Pancreas (tissue), 10 donors: ENCODE results near the gene KRT9. TPM values are rescaled to one million over a fixed set of nuclear protein-coding genes. Genes with fewer than 3 reads are reported as not detected.
"Not testable (repeated sequence)": the region's sequence is repeated elsewhere in the genome, so short reads cannot be mapped to it uniquely, and the experiment has no call there.

Experiments
- ATAC-seq, 4 donors: fragments of 200-7000 bp; cut with Tn5 transposase; one replicate each; pipeline versions ENCODE4 v1.8.0 to v1.9.1; 2020; ENCODE audit warnings: mild to moderate bottlenecking in 4 of 4, moderate library complexity in 4 of 4
- DNase-seq, 6 donors: peaks; one replicate each; pipeline ENCODE4 v3.0.0-alpha.2; 2020
- FAIRE-seq: peaks from 2 replicates; lab custom pipeline; 2012; peaks lifted over from hg19 to GRCh38; lab: Jason Lieb, UNC
- H3K27ac ChIP-seq, 4 donors: fragments of 200-600 bp; sonication (generic); 1 replicate in 3 of 4; 2 replicates in 1 of 4; pipeline versions ENCODE4 v1.5.0 to v1.8.0; 2020
- H3K27me3 ChIP-seq, 4 donors: fragments of 200-600 bp; one replicate each; pipeline ENCODE4 v1.8.0; 2021
- H3K36me3 ChIP-seq, 3 donors: fragments of 200-600 bp; sonication (generic) in 1 of 3; one replicate each; pipeline versions ENCODE4 v1.5.0 to v1.8.0; 2020 to 2021
- H3K4me1 ChIP-seq, 3 donors: fragments of 200-600 bp; one replicate each; pipeline ENCODE4 v1.8.0; 2021
- H3K4me3 ChIP-seq, 4 donors: fragments of 200-600 bp; sonication (generic) in 2 of 4; one replicate each; pipeline versions ENCODE4 v1.5.0 to v1.8.0; 2020 to 2021
- H3K9me3 ChIP-seq, 4 donors: fragments of 200-600 bp; one replicate each; pipeline ENCODE4 v1.8.0; 2021
- WGBS, 2 donors: extraction: QIAGEN DNeasy Blood & Tissue Kit; methylation state at CpG; one replicate each; pipeline ENCODE4 v1.1.7; 2013; 5-methylcytosine and 5-hydroxymethylcytosine counted together
- intact Hi-C, 3 donors: fragments of 100-400 bp; cut with DNase I; formaldehyde crosslinking; loops; one replicate each; pipeline versions ENCODE4 v1.11.1 to v1.14.2; 2022
- polyA plus RNA-seq, 2 donors: library from polyadenylated mRNA; stranded (reverse); fragments of 200-250 nt; gene quantifications; one replicate each; pipeline ENCODE4 v1.2.3, GENCODE V29; 2013
- total RNA-seq, 6 donors: library from RNA; stranded (reverse); fragmentation: NEBNext Ultra II Directional in 4 of 6; extraction: Animal tissue kit (Norgen Biotek cat#: 25700) in 4 of 6; gene quantifications; one replicate each; pipeline versions ENCODE4 v1.2.1 to v1.2.4, GENCODE V29; 2021 to 2023
- TF ChIP-seq, protein P1 (sequence below), 4 donors: fragments of 200-600 bp; sonication (generic) in 3 of 4; IDR thresholded peaks; one replicate each; pipeline versions ENCODE4 v1.5.0 to v1.8.0; 2021; ENCODE audit warnings: antibody characterized with exemption in 4 of 4
- donor health status: healthy with polysubstance abuse.
- donor health status: DM: no; HTN: no; CAD: no; lungs with moderate emphysema.
- donor health status: DM: no; HTN: no; CAD: no.
- donor health status: control.
- donor health status: control.
- donor health status: Bipolar disorder and iron deficiency.
- donor health status: DM: yes; HTN: yes; CAD: no.
- donor health status: DM: no; HTN: no; CAD: no.
- donor health status: DM: no; HTN: no; CAD: no.
- donor health status: DM: yes; HTN: yes; CAD: no.

KRT9 gene
- total and polyA plus RNA-seq, 8 donors, result not detected

DNA sequence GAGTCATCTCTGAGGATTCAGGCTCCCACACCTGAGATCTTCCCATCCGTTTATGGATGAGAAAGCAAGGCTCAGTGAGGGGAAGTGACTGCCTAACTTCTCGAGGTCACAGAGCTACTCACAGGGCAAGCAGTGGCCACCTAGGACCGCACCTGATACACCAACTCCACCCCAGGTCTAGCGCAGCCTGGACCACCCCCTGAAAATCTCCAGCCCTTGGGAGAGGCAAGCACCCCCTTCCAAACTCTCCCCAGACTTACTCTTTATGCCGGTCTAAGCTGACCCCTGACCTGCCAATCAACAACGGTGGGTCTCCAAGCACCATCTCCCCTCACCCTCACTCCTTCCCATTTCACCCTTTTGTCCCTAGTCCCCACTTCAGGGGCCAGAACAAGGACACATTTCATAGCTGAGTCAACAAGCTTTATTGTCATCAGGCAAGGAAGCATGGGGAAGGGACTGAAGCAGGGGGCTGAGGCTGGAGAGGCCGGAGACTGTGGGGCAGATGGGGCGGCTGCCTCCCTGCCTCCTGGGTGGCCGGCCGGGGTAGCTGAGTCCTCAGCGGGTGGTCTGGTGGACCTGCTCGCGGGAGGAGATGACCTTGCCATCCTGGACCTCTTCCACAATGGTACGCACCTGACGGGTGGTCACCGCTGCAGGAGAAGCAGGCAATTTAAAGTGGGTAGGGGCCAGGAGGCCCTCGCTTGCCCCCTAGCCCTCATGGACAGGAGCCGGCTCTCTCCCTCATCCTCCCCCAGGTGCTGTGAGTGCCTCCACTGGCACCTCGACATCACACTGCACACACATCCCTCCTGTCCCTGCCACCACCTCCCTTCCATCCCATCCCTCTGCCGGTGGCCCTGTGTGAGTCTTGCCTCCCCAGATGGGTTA, 47.4 kb upstream of the KRT9 start:
- Histone ChIP-seq H3K4me3 (no peak overlapping the region), H3K27me3 (no peaks in the 10 kb centered on the region), H3K36me3 (no peaks in the 10 kb centered on the region), H3K9me3 (no peaks in the 10 kb centered on the region), H3K27ac (no peak overlapping the region), H3K4me1 (no peaks in the 10 kb centered on the region)
- intact Hi-C loops, result no loop called here
- FAIRE-seq (no peak), DNase-seq (no peak), ATAC-seq (peak in 1 of 4 donors; percentile 23)
- WGBS, 2 donors, result 58 to 61% methylated on average over 17 to 19 of the region's 20 CpGs
- TF ChIP-seq, protein P1, sequence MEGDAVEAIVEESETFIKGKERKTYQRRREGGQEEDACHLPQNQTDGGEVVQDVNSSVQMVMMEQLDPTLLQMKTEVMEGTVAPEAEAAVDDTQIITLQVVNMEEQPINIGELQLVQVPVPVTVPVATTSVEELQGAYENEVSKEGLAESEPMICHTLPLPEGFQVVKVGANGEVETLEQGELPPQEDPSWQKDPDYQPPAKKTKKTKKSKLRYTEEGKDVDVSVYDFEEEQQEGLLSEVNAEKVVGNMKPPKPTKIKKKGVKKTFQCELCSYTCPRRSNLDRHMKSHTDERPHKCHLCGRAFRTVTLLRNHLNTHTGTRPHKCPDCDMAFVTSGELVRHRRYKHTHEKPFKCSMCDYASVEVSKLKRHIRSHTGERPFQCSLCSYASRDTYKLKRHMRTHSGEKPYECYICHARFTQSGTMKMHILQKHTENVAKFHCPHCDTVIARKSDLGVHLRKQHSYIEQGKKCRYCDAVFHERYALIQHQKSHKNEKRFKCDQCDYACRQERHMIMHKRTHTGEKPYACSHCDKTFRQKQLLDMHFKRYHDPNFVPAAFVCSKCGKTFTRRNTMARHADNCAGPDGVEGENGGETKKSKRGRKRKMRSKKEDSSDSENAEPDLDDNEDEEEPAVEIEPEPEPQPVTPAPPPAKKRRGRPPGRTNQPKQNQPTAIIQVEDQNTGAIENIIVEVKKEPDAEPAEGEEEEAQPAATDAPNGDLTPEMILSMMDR (IDR thresholded peaks at IDR 0.05), result no peak

- Histone ChIP-seq H3K27me3 (no peaks in the 10 kb centered on the region), H3K27ac (no peak overlapping the region), H3K9me3 (no peaks in the 10 kb centered on the region), H3K4me1 (no peaks in the 10 kb centered on the region), H3K4me3 (no peak overlapping the region), H3K36me3 (no peaks in the 10 kb centered on the region)
- intact Hi-C loops, result no loop called here
- WGBS, 2 donors, result 41 to 51% methylated on average over 13 of the region's 13 CpGs
- FAIRE-seq, result no peak
- no peak for DNase-seq
- peak in 1 of 4 donors; percentile 25 for ATAC-seq
- TF ChIP-seq, protein P1 (IDR thresholded peaks at IDR 0.05), result no peak
Measured at GRCh38 chr17:41618341-41619035, 46.6 kb upstream of the KRT9 start.

DNA sequence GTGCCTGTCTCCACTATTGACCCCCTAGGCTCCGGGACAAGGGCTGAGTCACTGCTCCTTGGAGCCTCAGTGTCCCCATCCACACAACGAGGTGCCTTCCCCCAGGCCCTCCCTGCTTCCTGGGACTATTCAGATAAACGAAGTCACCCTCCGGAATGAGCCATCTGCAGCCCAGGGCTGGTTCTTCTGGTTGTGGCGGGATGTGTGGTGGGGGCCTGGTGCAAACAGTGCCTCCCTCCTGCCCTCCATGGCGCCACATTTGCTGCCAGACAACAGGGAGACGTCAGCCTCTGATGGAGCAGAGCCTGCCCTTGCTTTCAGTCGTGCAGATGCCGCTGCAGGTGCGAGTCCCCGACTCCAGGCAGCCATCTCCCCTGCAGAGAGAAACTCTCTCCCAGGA, 45.8 kb upstream of the KRT9 start:
- DNase-seq (no peak), ATAC-seq (no peak), FAIRE-seq (no peak)
- 42 to 53% methylated on average over 11 of the region's 11 CpGs for WGBS, 2 donors
- H3K9me3 ChIP-seq, result no peaks in the 10 kb centered on the region
- H3K27me3 ChIP-seq, result no peaks in the 10 kb centered on the region
- no peak overlapping the region for H3K27ac ChIP-seq
- H3K4me1 ChIP-seq, result no peaks in the 10 kb centered on the region
- no peak overlapping the region for H3K4me3 ChIP-seq
- no peaks in the 10 kb centered on the region for H3K36me3 ChIP-seq
- TF ChIP-seq, protein P1 (IDR thresholded peaks at IDR 0.05), result no peak
- intact Hi-C loops, result no loop called here

GRCh38 chr17:41617136-41617535, 45.3 kb upstream of the KRT9 start:
- no peaks in the 10 kb centered on the region for H3K36me3 ChIP-seq
- intact Hi-C loops, result no loop called here
- no peaks in the 10 kb centered on the region for H3K4me1 ChIP-seq
- no peak overlapping the region for H3K4me3 ChIP-seq
- ATAC-seq, result no peak
- no peak for FAIRE-seq
- 53 to 79% methylated on average over 3 of the region's 3 CpGs for WGBS, 2 donors
- H3K9me3 ChIP-seq, result no peaks in the 10 kb centered on the region
- TF ChIP-seq, protein P1 (IDR thresholded peaks at IDR 0.05), result no peak
- H3K27me3 ChIP-seq, result no peaks in the 10 kb centered on the region
- no peak for DNase-seq
- no peak overlapping the region for H3K27ac ChIP-seq

- H3K4me1 ChIP-seq, intact Hi-C loops, H3K27me3 ChIP-seq, H3K27ac ChIP-seq, H3K9me3 ChIP-seq, ATAC-seq, H3K4me3 ChIP-seq, H3K36me3 ChIP-seq, FAIRE-seq: not testable (repeated sequence)
- WGBS, 2 donors, result 63 to 83% methylated on average over 4 of the region's 4 CpGs
- peak in 1 of 6 donors; percentile 35 for DNase-seq
Measured at GRCh38 chr17:41616486-41616885, 44.6 kb upstream of the KRT9 start.
